Ovary (tissue), 9 donors: ENCODE measurements around the gene POGZ. TPM values are rescaled to one million over a fixed set of nuclear protein-coding genes. Genes with fewer than 3 reads are reported as not detected.
"Not testable (repeated sequence)": the region's sequence is repeated elsewhere in the genome, so short reads cannot be mapped to it uniquely, and the experiment has no call there.

ENCODE experiments used
- DNase-seq, 5 donors: peaks; one replicate each; pipeline ENCODE4 v3.0.0-alpha.2; 2019 to 2020
- H3K27ac ChIP-seq, 2 donors: fragments of 200-600 bp; one replicate each; pipeline versions ENCODE4 v1.5.1 to v1.8.0; 2019 to 2022
- H3K27me3 ChIP-seq: fragments of 200-600 bp; one replicate; pipeline ENCODE4 v1.8.0; 2022
- H3K36me3 ChIP-seq: fragments of 200-600 bp; sonication (generic); one replicate; pipeline ENCODE4 v1.5.1; 2019
- H3K4me1 ChIP-seq: one replicate; pipeline ENCODE4 v1.8.1; 2013; ENCODE audit warnings: mild to moderate bottlenecking, moderate library complexity; ENCODE audit not compliant: insufficient read depth
- H3K4me3 ChIP-seq: fragments of 200-600 bp; sonication (generic); one replicate; pipeline ENCODE4 v1.5.1; 2017
- H3K9me3 ChIP-seq, 2 donors: fragments of 200-600 bp in 1 of 2; sonication (generic) in 1 of 2; one replicate each; pipeline versions ENCODE4 v1.5.1 to v1.8.1; 2013 to 2019; ENCODE audit warnings: mild to moderate bottlenecking in 1 of 2, moderate library complexity in 1 of 2
- EP300 ChIP-seq: sonication (generic); formaldehyde crosslinking; IDR thresholded peaks from one replicate; pipeline ENCODE4 v1.6.1; 2017; ENCODE audit warnings: antibody characterized with exemption
- POLR2A ChIP-seq: fragments of 450-650 bp; IDR thresholded peaks from one replicate; pipeline ENCODE4 v1.6.1; 2017; ENCODE audit warnings: antibody characterized with exemption, mild to moderate bottlenecking, moderate library complexity
- WGBS, 3 donors: extraction: QIAGEN DNeasy Blood & Tissue Kit in 1 of 3; methylation state at CpG; one replicate each; pipeline versions ENCODE4 v1.1.5 to v1.1.7; 2013 to 2017; 5-methylcytosine and 5-hydroxymethylcytosine counted together
- intact Hi-C, 4 donors: fragments of 100-400 bp; cut with DNase I; formaldehyde crosslinking; loops; one replicate each; pipeline versions ENCODE4 v1.11.0 to v1.15.1; 2022 to 2023
- polyA plus RNA-seq, 2 donors: library from polyadenylated mRNA; stranded (reverse); fragments of 200-250 nt in 1 of 2; fragments of 350-450 nt in 1 of 2; fragmentation: Illumina TruSeq in 1 of 2; extraction: RNeasy Lipid Tissue Mini Kit (QIAGEN cat#74804) in 1 of 2; gene quantifications; one replicate each; pipeline ENCODE4 v1.2.3, GENCODE V29; 2013 to 2014
- total RNA-seq, 7 donors: library from RNA; depleted of rRNA in 2 of 7; stranded (reverse); fragments of >200 nt in 2 of 7; fragmentation: NEBNext Ultra II Directional in 3 of 7; extraction: Animal tissue kit (Norgen Biotek cat#: 25700) in 3 of 7; gene quantifications; one replicate each; pipeline versions ENCODE4 v1.1.0 to v1.2.4, GENCODE V29; 2016 to 2023
- TF ChIP-seq, protein P1 (sequence below), 3 donors: fragments of 450-650 bp in 2 of 3; fragments of 200-600 bp in 1 of 3; IDR thresholded peaks; one replicate each; pipeline versions ENCODE4 v1.5.1 to v1.8.0; 2016 to 2022; ENCODE audit warnings: antibody characterized with exemption in 3 of 3, mild to moderate bottlenecking in 1 of 3
- donor health status: DM: no; HTN: no; CAD: no; lungs with moderate emphysema.
- donor health status: DM: no; HTN: no; CAD: no.
- donor health status: Bipolar disorder and iron deficiency.
- donor health status: DM: yes; HTN: yes; CAD: no.
- donor health status: DM: no; HTN: no; CAD: no.
- donor health status: DM: yes; HTN: yes; CAD: no.

POGZ gene
- total and polyA plus RNA-seq, 9 donors, result 34.6 to 151 (median 104) TPM

DNA sequence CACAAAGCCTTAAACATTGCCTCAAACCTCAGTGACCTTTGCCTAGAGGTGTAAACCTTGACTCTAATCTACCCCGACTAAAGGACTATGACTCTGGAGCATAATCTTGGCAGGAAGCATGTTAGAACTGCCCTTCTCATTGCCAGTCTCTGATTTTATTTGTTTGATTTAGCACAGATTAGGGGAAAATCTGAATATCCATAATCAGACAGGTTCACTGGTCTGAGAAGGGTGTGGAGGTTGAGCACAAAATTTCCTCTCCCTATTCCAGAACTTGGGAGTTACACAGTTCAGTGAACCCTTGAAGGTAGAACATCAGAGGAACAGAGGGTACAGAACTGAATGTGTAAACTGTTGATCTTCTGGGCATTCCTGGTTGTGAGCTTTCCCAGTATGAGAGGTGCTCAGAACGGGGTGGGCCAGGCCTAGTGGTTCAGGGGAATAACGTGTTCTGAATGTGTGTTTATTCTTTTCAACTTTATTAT is 68.2 kb downstream of the POGZ start:
- H3K36me3 ChIP-seq, result no peaks in the 10 kb centered on the region
- no peak overlapping the region for H3K27ac ChIP-seq
- 79 to 91% (median 80%) methylated on average over 3 of the region's 3 CpGs for WGBS, 3 donors
- no peaks in the 10 kb centered on the region for H3K9me3 ChIP-seq
- H3K4me1 ChIP-seq, result no peaks in the 10 kb centered on the region
- TF ChIP-seq, protein P1, sequence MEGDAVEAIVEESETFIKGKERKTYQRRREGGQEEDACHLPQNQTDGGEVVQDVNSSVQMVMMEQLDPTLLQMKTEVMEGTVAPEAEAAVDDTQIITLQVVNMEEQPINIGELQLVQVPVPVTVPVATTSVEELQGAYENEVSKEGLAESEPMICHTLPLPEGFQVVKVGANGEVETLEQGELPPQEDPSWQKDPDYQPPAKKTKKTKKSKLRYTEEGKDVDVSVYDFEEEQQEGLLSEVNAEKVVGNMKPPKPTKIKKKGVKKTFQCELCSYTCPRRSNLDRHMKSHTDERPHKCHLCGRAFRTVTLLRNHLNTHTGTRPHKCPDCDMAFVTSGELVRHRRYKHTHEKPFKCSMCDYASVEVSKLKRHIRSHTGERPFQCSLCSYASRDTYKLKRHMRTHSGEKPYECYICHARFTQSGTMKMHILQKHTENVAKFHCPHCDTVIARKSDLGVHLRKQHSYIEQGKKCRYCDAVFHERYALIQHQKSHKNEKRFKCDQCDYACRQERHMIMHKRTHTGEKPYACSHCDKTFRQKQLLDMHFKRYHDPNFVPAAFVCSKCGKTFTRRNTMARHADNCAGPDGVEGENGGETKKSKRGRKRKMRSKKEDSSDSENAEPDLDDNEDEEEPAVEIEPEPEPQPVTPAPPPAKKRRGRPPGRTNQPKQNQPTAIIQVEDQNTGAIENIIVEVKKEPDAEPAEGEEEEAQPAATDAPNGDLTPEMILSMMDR (IDR thresholded peaks at IDR 0.05), result no peak
- no peak for TF ChIP-seq EP300
- no peak for TF ChIP-seq POLR2A
- DNase-seq, result no peak
- no peaks in the 10 kb centered on the region for H3K27me3 ChIP-seq
- H3K4me3 ChIP-seq, result no peak overlapping the region
- intact Hi-C loops, result loop anchor here in 1 of 4 donors (10.0 kb wide), 1 partner anchor 96 kb away; no protein-coding TSS in a partner anchor

DNA sequence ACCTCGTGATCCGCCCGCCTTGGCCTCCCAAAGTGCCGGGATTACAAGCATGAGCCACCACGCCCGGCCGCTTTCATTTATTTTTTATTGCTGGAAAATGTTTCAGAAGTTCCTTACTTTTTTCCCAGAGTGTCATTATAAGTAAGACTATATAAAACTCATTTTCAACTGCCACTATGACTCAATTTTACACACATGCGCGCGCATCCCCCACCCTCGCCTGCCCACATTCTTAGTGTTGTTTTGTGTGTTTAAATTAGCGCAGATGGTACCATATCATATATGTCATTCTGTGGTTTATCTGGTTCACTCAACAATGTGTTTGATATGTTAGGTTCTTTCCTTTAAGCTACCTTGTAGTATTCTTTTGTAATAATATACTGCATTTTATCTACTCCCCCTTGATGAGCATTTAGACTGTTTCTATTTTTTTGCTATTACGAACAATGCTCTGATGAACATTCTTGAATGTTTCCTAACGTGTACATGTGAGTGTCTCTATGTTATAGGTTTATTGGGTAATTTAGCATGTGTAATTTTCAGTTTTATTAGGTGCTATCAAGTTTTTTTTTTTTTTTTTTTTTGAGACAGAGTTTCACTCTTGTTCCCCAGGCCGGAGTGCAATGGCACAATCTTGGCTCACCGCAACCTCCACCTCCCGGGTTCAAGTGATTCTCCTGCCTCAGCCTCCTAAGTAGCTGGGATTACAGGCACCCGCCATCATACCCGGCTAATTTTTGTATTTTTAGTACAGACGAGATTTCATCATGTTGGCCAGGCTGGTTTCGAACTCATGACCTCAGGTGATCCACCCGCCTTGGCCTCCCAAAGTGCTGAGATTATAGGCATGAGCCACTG is 68.8 kb downstream of the POGZ start:
- intact Hi-C loops, result loop anchor here in 1 of 4 donors (10.0 kb wide), 1 partner anchor 96 kb away; no protein-coding TSS in a partner anchor
- H3K4me3 ChIP-seq, result not testable (repeated sequence)
- 92 to 94% (median 92%) methylated on average over 22 of the region's 22 CpGs for WGBS, 3 donors

DNA sequence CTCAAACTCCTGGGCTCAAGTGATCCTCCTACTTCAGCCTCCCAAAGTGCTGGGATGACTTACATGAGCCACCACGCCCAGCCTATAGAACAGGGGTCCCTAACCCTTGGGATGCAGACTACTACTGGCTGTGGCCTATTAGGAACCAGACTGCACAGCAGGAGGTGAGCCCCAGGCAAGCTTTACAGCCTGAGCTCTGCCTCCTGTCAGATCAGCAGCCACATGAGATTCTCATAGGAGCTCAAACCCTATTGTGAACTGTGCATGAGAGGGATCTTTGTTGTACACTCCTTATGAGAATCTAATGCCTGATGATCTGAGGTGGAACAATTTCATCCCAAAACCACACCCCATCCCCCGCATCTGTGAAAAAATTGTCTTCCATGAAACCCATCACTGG is 73.3 kb downstream of the POGZ start:
- Histone ChIP-seq H3K27me3 (no peaks in the 10 kb centered on the region), H3K27ac (no peak overlapping the region), H3K4me3 (no peak overlapping the region), H3K9me3 (no peaks in the 10 kb centered on the region), H3K4me1 (no peaks in the 10 kb centered on the region), H3K36me3 (no peaks in the 10 kb centered on the region)
- no peak for DNase-seq
- TF ChIP-seq POLR2A (no peak), EP300 (no peak)
- intact Hi-C loops, result no loop called here
- WGBS, 3 donors, result 85 to 91% (median 87%) methylated on average over 2 of the region's 2 CpGs

More for the DNA sequence above, 68.8 kb downstream of the POGZ start:
- not testable (repeated sequence) for H3K9me3 ChIP-seq, DNase-seq, H3K27me3 ChIP-seq, H3K27ac ChIP-seq, H3K36me3 ChIP-seq, H3K4me1 ChIP-seq

DNA sequence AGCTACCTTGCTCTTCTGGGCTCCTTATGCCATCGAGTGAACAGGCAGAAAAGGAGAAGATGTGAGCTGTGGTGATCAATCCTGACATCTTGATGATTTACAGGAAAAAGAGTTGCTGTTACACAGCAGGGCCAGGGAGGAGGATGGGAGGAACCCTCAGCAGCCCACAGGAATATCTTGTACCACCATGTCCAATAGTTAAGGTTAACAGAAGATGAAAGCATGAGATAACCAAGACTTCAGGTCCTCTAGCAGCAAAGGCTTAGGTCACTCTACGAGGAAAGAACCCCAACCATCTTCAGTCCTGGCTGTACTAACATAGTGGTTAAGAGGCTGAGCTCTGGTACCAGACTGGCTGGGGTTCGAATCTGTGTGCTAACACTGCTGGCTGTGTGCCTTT is 74.7 kb downstream of the POGZ start:
- TF ChIP-seq POLR2A (no peak), EP300 (no peak)
- TF ChIP-seq, protein P1 (IDR thresholded peaks at IDR 0.05), result no peak
- Histone ChIP-seq H3K36me3 (no peaks in the 10 kb centered on the region), H3K27me3 (no peaks in the 10 kb centered on the region), H3K4me1 (no peaks in the 10 kb centered on the region), H3K27ac (no peak overlapping the region), H3K4me3 (no peak overlapping the region), H3K9me3 (no peaks in the 10 kb centered on the region)
- intact Hi-C loops, result no loop called here
- WGBS, 3 donors, result 66 to 78% (median 77%) methylated on average over 3 of the region's 3 CpGs
- DNase-seq, result no peak

DNA sequence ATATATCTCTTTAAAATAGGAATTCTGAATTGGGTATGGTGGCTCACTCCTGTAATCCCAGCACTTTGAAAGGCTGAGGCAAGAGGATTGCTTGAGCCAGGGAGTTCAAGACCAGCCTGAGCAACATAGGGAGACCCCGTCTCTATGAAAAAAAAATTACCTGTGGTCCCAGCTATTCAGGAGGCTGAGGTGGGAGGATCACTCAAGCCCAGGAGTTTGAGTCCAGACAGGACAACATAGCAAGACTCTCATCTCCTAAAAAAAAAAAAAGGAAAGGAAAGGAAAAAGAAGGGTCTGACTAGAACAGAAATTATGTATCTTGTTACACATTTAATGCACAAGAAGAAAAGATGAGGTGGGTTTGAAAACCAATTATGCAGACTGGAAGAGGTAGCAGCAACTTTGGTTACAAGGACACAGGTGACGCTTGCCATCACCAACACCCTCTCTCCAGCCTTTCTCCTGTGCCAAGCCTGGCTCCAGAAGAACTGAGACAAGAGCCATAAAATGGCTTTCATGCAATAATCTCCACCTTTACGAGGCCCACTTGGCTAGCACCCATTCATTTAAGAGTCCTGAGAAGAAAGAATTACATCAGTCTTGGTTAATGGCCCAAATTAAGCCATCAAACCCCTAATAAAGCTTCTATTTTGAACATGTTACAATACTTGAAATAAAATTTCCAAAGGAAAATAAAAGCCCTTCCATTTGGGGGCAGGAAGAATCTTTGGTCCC is 82.0 kb downstream of the POGZ start:
- Histone ChIP-seq H3K4me1 (peaks cover 4% of the 10 kb centered on the region), H3K9me3 (no peaks in the 10 kb centered on the region), H3K4me3 (no peak overlapping the region), H3K27ac (no peak overlapping the region), H3K36me3 (no peaks in the 10 kb centered on the region), H3K27me3 (no peaks in the 10 kb centered on the region)
- intact Hi-C loops, result no loop called here
- no peak for DNase-seq
- WGBS, 3 donors, result 70 to 77% (median 73%) methylated on average over 3 of the region's 3 CpGs
- TF ChIP-seq, protein P1 (IDR thresholded peaks at IDR 0.05), result no peak
- TF ChIP-seq EP300 (no peak), POLR2A (no peak)
